ENCODE measurements around the gene ADIPOQ. TPM values are rescaled to one million over a fixed set of nuclear protein-coding genes. Genes with fewer than 3 reads are reported as not detected.
"Not testable (repeated sequence)": the region's sequence is repeated elsewhere in the genome, so short reads cannot be mapped to it uniquely, and the experiment has no call there.

Gene ADIPOQ
- total RNA-seq, 1 experiment from 2014 or later = not detected

- in situ Hi-C loops (cut with HindIII; ENCODE audit: low sequenced_read_pairs) = no loop called here
- DNase-seq (ENCODE audit: low spot score) = peak; percentile 66
Observed at GRCh38 chr3:186825294-186825821, 17.2 kb upstream of the ADIPOQ start.

GRCh38 chr3:186825872-186826409 lies 16.6 kb upstream of the ADIPOQ start:
- in situ Hi-C loops (cut with HindIII; ENCODE audit: low sequenced_read_pairs) = no loop called here

GRCh38 chr3:186826410-186826975 lies 16.0 kb upstream of the ADIPOQ start:
- in situ Hi-C loops (cut with HindIII; ENCODE audit: low sequenced_read_pairs) = no loop called here
- DNase-seq (ENCODE audit: low spot score) = peak; percentile 31

More at GRCh38 chr3:186825872-186826409, 16.6 kb upstream of the ADIPOQ start:
- DNase-seq (ENCODE audit: low spot score) = peak; percentile 59

- in situ Hi-C loops (cut with HindIII; ENCODE audit: low sequenced_read_pairs) = no loop called here
- peak; percentile 86 for DNase-seq (ENCODE audit: low spot score)
Observed at GRCh38 chr3:186826976-186827857, 15.3 kb upstream of the ADIPOQ start.

GRCh38 chr3:186828340-186828739 lies 14.2 kb upstream of the ADIPOQ start:
- in situ Hi-C loops (cut with HindIII; ENCODE audit: low sequenced_read_pairs) = no loop called here
- peak; percentile 12 for DNase-seq (ENCODE audit: low spot score)

GRCh38 chr3:186831798-186832197 lies 10.7 kb upstream of the ADIPOQ start:
- in situ Hi-C loops (cut with HindIII; ENCODE audit: low sequenced_read_pairs) = no loop called here
- no peak for DNase-seq (ENCODE audit: low spot score)

GRCh38 chr3:186832276-186832675 lies 10.2 kb upstream of the ADIPOQ start:
- in situ Hi-C loops (cut with HindIII; ENCODE audit: low sequenced_read_pairs) = no loop called here
- DNase-seq (ENCODE audit: low spot score) = no peak

GRCh38 chr3:186839874-186840641 lies 2.5 kb upstream of the ADIPOQ start:
- no peak for DNase-seq (ENCODE audit: low spot score)
- in situ Hi-C loops (cut with HindIII; ENCODE audit: low sequenced_read_pairs) = no loop called here

- in situ Hi-C loops (cut with HindIII; ENCODE audit: low sequenced_read_pairs) = no loop called here
- no peak for DNase-seq (ENCODE audit: low spot score)
Observed at GRCh38 chr3:186841620-186842019, 890 bp upstream of the ADIPOQ start.

- in situ Hi-C loops (cut with HindIII; ENCODE audit: low sequenced_read_pairs) = no loop called here
- DNase-seq (ENCODE audit: low spot score) = no peak
Observed at GRCh38 chr3:186843039-186843432, 526 bp downstream of the ADIPOQ start.

- DNase-seq (ENCODE audit: low spot score) = no peak
- in situ Hi-C loops (cut with HindIII; ENCODE audit: low sequenced_read_pairs) = no loop called here
Observed at GRCh38 chr3:186844908-186845307, 2.4 kb downstream of the ADIPOQ start.

GRCh38 chr3:186845756-186846155 lies 3.2 kb downstream of the ADIPOQ start:
- in situ Hi-C loops (cut with HindIII; ENCODE audit: low sequenced_read_pairs) = no loop called here
- no peak for DNase-seq (ENCODE audit: low spot score)

- DNase-seq (ENCODE audit: low spot score) = no peak
- in situ Hi-C loops (cut with HindIII; ENCODE audit: low sequenced_read_pairs) = no loop called here
Observed at GRCh38 chr3:186847437-186847836, 4.9 kb downstream of the ADIPOQ start.

- DNase-seq (ENCODE audit: low spot score) = peak; percentile 15
- in situ Hi-C loops (cut with HindIII; ENCODE audit: low sequenced_read_pairs) = no loop called here
Observed at GRCh38 chr3:186849374-186849975, 7.0 kb downstream of the ADIPOQ start.

- in situ Hi-C loops (cut with HindIII; ENCODE audit: low sequenced_read_pairs) = not testable (repeated sequence)
Observed at GRCh38 chr3:186851835-186852234, 9.3 kb downstream of the ADIPOQ start.

GRCh38 chr3:186852994-186853393 lies 10.5 kb downstream of the ADIPOQ start:
- DNase-seq (ENCODE audit: low spot score) = no peak
- in situ Hi-C loops (cut with HindIII; ENCODE audit: low sequenced_read_pairs) = no loop called here

More at GRCh38 chr3:186851835-186852234, 9.3 kb downstream of the ADIPOQ start:
- DNase-seq (ENCODE audit: low spot score) = not testable (repeated sequence)

GRCh38 chr3:186854146-186854545 lies 11.6 kb downstream of the ADIPOQ start:
- no peak for DNase-seq (ENCODE audit: low spot score)
- in situ Hi-C loops (cut with HindIII; ENCODE audit: low sequenced_read_pairs) = no loop called here

- no peak for DNase-seq (ENCODE audit: low spot score)
- in situ Hi-C loops (cut with HindIII; ENCODE audit: low sequenced_read_pairs) = no loop called here
Observed at GRCh38 chr3:186854954-186855353, 12.4 kb downstream of the ADIPOQ start.

GRCh38 chr3:186857743-186858142 lies 15.2 kb downstream of the ADIPOQ start:
- in situ Hi-C loops (cut with HindIII; ENCODE audit: low sequenced_read_pairs) = no loop called here
- DNase-seq (ENCODE audit: low spot score) = no peak
